Mesenchymal stem cell (in vitro differentiated cells and primary cell): ENCODE measurements around the gene KLHL26.

Experiments
- DNase-seq: peaks from one replicate; pipeline ENCODE4 v3.0.0-alpha.2; 2013
- H2AFZ ChIP-seq: one replicate; pipeline ENCODE4 v1.6.1; 2013; ENCODE audit warnings: low read depth, mild to moderate bottlenecking, control low read depth, inconsistent platforms, low read length, moderate library complexity
- H2AK5ac ChIP-seq: 2 replicates; pipeline ENCODE4 v1.6.1; 2013; ENCODE audit warnings: low read length, moderate library complexity, mild to moderate bottlenecking, inconsistent platforms; ENCODE audit not compliant: severe bottlenecking
- H2BK120ac ChIP-seq: one replicate; pipeline ENCODE4 v1.6.1; 2013; ENCODE audit warnings: low read depth, mild to moderate bottlenecking, inconsistent platforms, low read length, moderate library complexity
- H2BK12ac ChIP-seq, 2 experiments: one replicate each; pipeline ENCODE4 v1.6.1; 2013; ENCODE audit warnings: inconsistent platforms in 2 of 2, low read length in 2 of 2, mild to moderate bottlenecking in 2 of 2, moderate library complexity in 2 of 2, control low read depth in 1 of 2
- H2BK15ac ChIP-seq: one replicate; pipeline ENCODE4 v1.6.1; 2013; ENCODE audit warnings: mild to moderate bottlenecking, low read depth, inconsistent platforms; ENCODE audit not compliant: poor library complexity, severe bottlenecking
- H2BK5ac ChIP-seq: 2 replicates; pipeline ENCODE4 v1.6.1; 2013; ENCODE audit warnings: low read depth, mild to moderate bottlenecking, low read length, control low read depth, inconsistent platforms; ENCODE audit not compliant: poor library complexity, severe bottlenecking
- H3K14ac ChIP-seq, 2 experiments: one replicate each; pipeline ENCODE4 v1.6.1; 2013; ENCODE audit warnings: inconsistent platforms in 2 of 2, low read length in 2 of 2, control low read depth in 1 of 2, mild to moderate bottlenecking in 1 of 2, moderate library complexity in 1 of 2
- H3K18ac ChIP-seq, 2 experiments: one replicate each; pipeline ENCODE4 v1.6.1; 2013; ENCODE audit warnings: inconsistent platforms in 2 of 2, low read length in 2 of 2, control low read depth in 1 of 2, low read depth in 1 of 2, mild to moderate bottlenecking in 1 of 2
- H3K23ac ChIP-seq, 2 experiments: one replicate each; pipeline ENCODE4 v1.6.1; 2013; ENCODE audit warnings: inconsistent platforms in 2 of 2, low read length in 2 of 2, mild to moderate bottlenecking in 2 of 2, moderate library complexity in 2 of 2, control low read depth in 1 of 2
- H3K27ac ChIP-seq: 2 replicates; pipeline ENCODE4 v1.5.1; 2013; ENCODE audit warnings: mild to moderate bottlenecking, moderate library complexity, low read length, control low read depth, inconsistent platforms; ENCODE audit not compliant: poor library complexity, severe bottlenecking
- H3K27me3 ChIP-seq, 2 experiments: 2 replicates each; pipeline versions ENCODE4 v1.6.1 to v1.7.0; 2013; ENCODE audit warnings: low read length in 2 of 2, mild to moderate bottlenecking in 2 of 2, moderate library complexity in 2 of 2, control low read depth in 1 of 2, inconsistent platforms in 1 of 2; ENCODE audit not compliant: control insufficient read depth in 1 of 2, insufficient read depth in 1 of 2
- H3K36me3 ChIP-seq, 2 experiments: 2 replicates each; pipeline versions ENCODE4 v1.6.1 to v1.7.0; 2013; ENCODE audit warnings: low read length in 2 of 2, control low read depth in 1 of 2, inconsistent platforms in 1 of 2, low read depth in 1 of 2, mild to moderate bottlenecking in 1 of 2; ENCODE audit not compliant: insufficient read depth in 2 of 2, control insufficient read depth in 1 of 2
- H3K4ac ChIP-seq, 2 experiments: one replicate each; pipeline ENCODE4 v1.6.1; 2013; ENCODE audit warnings: inconsistent platforms in 2 of 2, low read length in 2 of 2, mild to moderate bottlenecking in 2 of 2, moderate library complexity in 2 of 2, control low read depth in 1 of 2, low read depth in 1 of 2
- H3K4me1 ChIP-seq: 2 replicates; pipeline ENCODE4 v1.6.1; 2013; ENCODE audit warnings: low read depth, low read length, control low read depth; ENCODE audit not compliant: control insufficient read depth, insufficient read depth
- H3K4me2 ChIP-seq: 2 replicates; pipeline ENCODE4 v1.6.1; 2013; ENCODE audit warnings: low read length, mild to moderate bottlenecking, inconsistent platforms; ENCODE audit not compliant: poor library complexity, severe bottlenecking
- H3K4me3 ChIP-seq, 2 experiments: 2 replicates each; pipeline versions ENCODE4 v1.5.1 to v1.7.0; 2013; ENCODE audit warnings: low read length in 2 of 2, mild to moderate bottlenecking in 2 of 2, control low read depth in 1 of 2, low read depth in 1 of 2; ENCODE audit not compliant: insufficient read depth in 1 of 2
- H3K79me1 ChIP-seq: replicated peaks from 2 replicates; pipeline ENCODE4 v1.6.1; 2013; ENCODE audit warnings: mild to moderate bottlenecking, control low read depth, low read length, inconsistent platforms; ENCODE audit not compliant: poor library complexity, severe bottlenecking
- H3K9ac ChIP-seq: 2 replicates; pipeline ENCODE4 v1.7.0; 2013; ENCODE audit warnings: mild to moderate bottlenecking, low read length, moderate library complexity
- H3K9me3 ChIP-seq: 2 replicates; pipeline ENCODE4 v1.7.0; 2013; ENCODE audit warnings: mild to moderate bottlenecking, low read length; ENCODE audit not compliant: control insufficient read depth
- H4K8ac ChIP-seq: one replicate; pipeline ENCODE4 v1.6.1; 2013; ENCODE audit warnings: inconsistent platforms, mild to moderate bottlenecking, low read length, moderate library complexity
- H4K91ac ChIP-seq: one replicate; pipeline ENCODE4 v1.6.1; 2013; ENCODE audit warnings: mild to moderate bottlenecking, low read length, inconsistent platforms
- WGBS: methylation state at CpG from one replicate; pipeline ENCODE4 v1.1.7; 2013; ENCODE audit warnings: mixed read lengths; 5-methylcytosine and 5-hydroxymethylcytosine counted together

KLHL26 gene

GRCh38 chr19:18620311-18620710 lies 16.5 kb upstream of the KLHL26 start:
- no peak overlapping the region for H2BK120ac ChIP-seq
- H3K9me3 ChIP-seq, result peaks cover 5% of the 10 kb centered on the region
- no peaks in the 10 kb centered on the region for H3K36me3 ChIP-seq
- H3K23ac ChIP-seq, result no peak overlapping the region
- H3K9ac ChIP-seq, result no peak overlapping the region
- WGBS, result 88% methylated on average over 10 of the region's 10 CpGs
- no peak overlapping the region for H3K4me3 ChIP-seq
- no peaks in the 10 kb centered on the region for H3K79me1 ChIP-seq
- H3K14ac ChIP-seq, result no peak overlapping the region
- H3K27ac ChIP-seq, result no peak overlapping the region
- no peak overlapping the region for H4K8ac ChIP-seq
- no peak overlapping the region for H2AK5ac ChIP-seq
- no peak overlapping the region for H2BK5ac ChIP-seq
- no peak overlapping the region for H2BK12ac ChIP-seq
- H3K4me1 ChIP-seq, result no peaks in the 10 kb centered on the region
- no peak overlapping the region for H3K18ac ChIP-seq
- DNase-seq, result no peak
- no peak overlapping the region for H3K4ac ChIP-seq
- H2BK15ac ChIP-seq, result no peak overlapping the region
- peaks cover 19 to 25% of the 10 kb centered on the region in 2 experiments for H3K27me3 ChIP-seq
- H2AFZ ChIP-seq, result no peak overlapping the region
- H3K4me2 ChIP-seq, result no peak overlapping the region
- no peak overlapping the region for H4K91ac ChIP-seq

- no peak overlapping the region for H3K14ac ChIP-seq
- H2BK5ac ChIP-seq, result no peak overlapping the region
- no peak overlapping the region for H2AK5ac ChIP-seq
- no peak overlapping the region for H4K91ac ChIP-seq
- H3K9ac ChIP-seq, result no peak overlapping the region
- no peak overlapping the region for H3K4me2 ChIP-seq
- peaks cover 5% of the 10 kb centered on the region for H3K9me3 ChIP-seq
- no peak for DNase-seq
- no peaks in the 10 kb centered on the region for H3K4me1 ChIP-seq
- no peak overlapping the region for H3K4ac ChIP-seq
- no peak overlapping the region for H2BK120ac ChIP-seq
- H4K8ac ChIP-seq, result no peak overlapping the region
- H3K18ac ChIP-seq, result no peak overlapping the region
- H3K27ac ChIP-seq, result no peak overlapping the region
- H3K79me1 ChIP-seq, result no peaks in the 10 kb centered on the region
- peaks cover 16 to 27% of the 10 kb centered on the region in 2 experiments for H3K27me3 ChIP-seq
- H3K36me3 ChIP-seq, result no peaks in the 10 kb centered on the region
- H2BK12ac ChIP-seq, result no peak overlapping the region
- H3K4me3 ChIP-seq, result no peak overlapping the region
- 77% methylated on average over 7 of the region's 7 CpGs for WGBS
- no peak overlapping the region for H2AFZ ChIP-seq
- no peak overlapping the region for H2BK15ac ChIP-seq
- no peak overlapping the region for H3K23ac ChIP-seq
These were observed 15.9 kb upstream of the KLHL26 start for GRCh38 chr19:18620902-18621301.

GRCh38 chr19:18626906-18627305 lies 9.9 kb upstream of the KLHL26 start:
- no peaks in the 10 kb centered on the region for H3K9me3 ChIP-seq
- no peak overlapping the region for H3K4me3 ChIP-seq
- H3K4ac ChIP-seq, result no peak overlapping the region
- no peak overlapping the region for H2BK12ac ChIP-seq
- H3K4me2 ChIP-seq, result no peak overlapping the region
- no peak overlapping the region for H3K27ac ChIP-seq
- no peak overlapping the region for H4K91ac ChIP-seq
- H3K79me1 ChIP-seq, result no peaks in the 10 kb centered on the region
- no peak overlapping the region for H3K18ac ChIP-seq
- H3K23ac ChIP-seq, result no peak overlapping the region
- no peak overlapping the region for H2AK5ac ChIP-seq
- no peak overlapping the region for H2BK5ac ChIP-seq
- WGBS, result 82% methylated on average over 2 of the region's 2 CpGs
- H3K14ac ChIP-seq, result no peak overlapping the region
- H2BK120ac ChIP-seq, result no peak overlapping the region
- no peak for DNase-seq
- H4K8ac ChIP-seq, result no peak overlapping the region
- peaks cover 18 to 26% of the 10 kb centered on the region in 2 experiments for H3K27me3 ChIP-seq
- no peaks in the 10 kb centered on the region for H3K4me1 ChIP-seq
- H3K9ac ChIP-seq, result no peak overlapping the region
- no peak overlapping the region for H2BK15ac ChIP-seq
- H3K36me3 ChIP-seq, result no peaks in the 10 kb centered on the region
- H2AFZ ChIP-seq, result no peak overlapping the region

GRCh38 chr19:18629166-18630088 lies 7.4 kb upstream of the KLHL26 start:
- Histone ChIP-seq H3K23ac (no peak overlapping the region), H2BK120ac (no peak overlapping the region), H3K27ac (no peak overlapping the region), H3K14ac (peak overlapping the region in 1 of 2 experiments; percentile 70), H4K8ac (peak overlapping the region; percentile 9), H3K9ac (no peak overlapping the region), H3K36me3 (no peaks in the 10 kb centered on the region), H4K91ac (peak overlapping the region; percentile 48), H2BK15ac (no peak overlapping the region), H3K4me3 (no peak overlapping the region), H3K9me3 (no peaks in the 10 kb centered on the region), H3K4me2 (no peak overlapping the region), H2AFZ (no peak overlapping the region), H3K4me1 (no peaks in the 10 kb centered on the region), H3K79me1 (no peaks in the 10 kb centered on the region), H2AK5ac (no peak overlapping the region), H3K27me3 (peaks cover 18 to 21% of the 10 kb centered on the region in 2 experiments), H3K18ac (no peak overlapping the region), H3K4ac (no peak overlapping the region), H2BK5ac (no peak overlapping the region), H2BK12ac (no peak overlapping the region)
- WGBS, result 86% methylated on average over 13 of the region's 15 CpGs
- no peak for DNase-seq
